OCI-LY7 (cell line): ENCODE data around the gene PARD3B. TPM values are rescaled to one million over a fixed set of nuclear protein-coding genes. Genes with fewer than 3 reads are reported as not detected.

Experiments
- BruUV-seq: library from RNA; stranded (reverse); fragments of 400-500 nt; replicated peaks from 2 replicates; lab custom pipeline; 2021; lab: Mats Ljungman, UMichigan
- CTCF ChIA-PET: fragments of 300-600 bp; sonication (Branson Sonifier 250); formaldehyde crosslinking; loops from one replicate; lab custom pipeline; 2022; ENCODE audit warnings: antibody characterized with exemption; ENCODE audit not compliant: unreplicated experiment; lab: Charles Lee
- POLR2A ChIA-PET: fragments of 300-600 bp; sonication (Branson Sonifier 250); formaldehyde crosslinking; loops from one replicate; lab custom pipeline; 2022; ENCODE audit warnings: antibody characterized with exemption; lab: Charles Lee
- DNase-seq: peaks from one replicate; pipeline ENCODE4 v3.0.0-alpha.2; 2015; ENCODE audit warnings: low spot score
- H2AFZ ChIP-seq: fragments of 200-600 bp; sonication (generic), shearing (Covaris generic); 2 replicates; pipeline ENCODE4 v1.6.1; 2014; ENCODE audit warnings: mild to moderate bottlenecking, antibody characterized with exemption, low read length, moderate library complexity
- H3K27ac ChIP-seq: fragments of 200-600 bp; sonication (generic); 2 replicates; pipeline ENCODE4 v1.5.1; 2014; ENCODE audit warnings: mixed run types, low read depth, mild to moderate bottlenecking, moderate library complexity, low read length, inconsistent platforms; ENCODE audit not compliant: poor library complexity, severe bottlenecking
- H3K36me3 ChIP-seq: fragments of 200-600 bp; sonication (generic); 2 replicates; pipeline ENCODE4 v1.6.1; 2014; ENCODE audit warnings: mild to moderate bottlenecking, antibody characterized with exemption, low read length, moderate library complexity, mixed read lengths; ENCODE audit not compliant: insufficient read depth
- H3K4me1 ChIP-seq: fragments of 200-600 bp; sonication (generic); 2 replicates; pipeline ENCODE4 v1.5.1; 2014; ENCODE audit warnings: mild to moderate bottlenecking, low read length; ENCODE audit not compliant: insufficient read depth, poor library complexity, severe bottlenecking
- H3K4me2 ChIP-seq: fragments of 200-600 bp; sonication (generic); 2 replicates; pipeline ENCODE4 v1.6.1; 2014; ENCODE audit warnings: mild to moderate bottlenecking, low read length
- H3K4me3 ChIP-seq: fragments of 200-600 bp; sonication (generic); 2 replicates; pipeline ENCODE4 v1.5.1; 2014; ENCODE audit warnings: mild to moderate bottlenecking, low read depth, low read length; ENCODE audit not compliant: poor library complexity, severe bottlenecking
- H3K79me2 ChIP-seq: fragments of 200-600 bp; sonication (generic); 2 replicates; pipeline ENCODE4 v1.6.1; 2016; ENCODE audit warnings: low read depth, mild to moderate bottlenecking, low read length, moderate library complexity, mixed read lengths; ENCODE audit not compliant: insufficient read depth
- H3K9me2 ChIP-seq: fragments of 200-600 bp; sonication (generic); 2 replicates; pipeline ENCODE4 v1.6.1; 2016; ENCODE audit warnings: mild to moderate bottlenecking, low read length, mixed read lengths; ENCODE audit not compliant: insufficient read depth
- H3K9me3 ChIP-seq: fragments of 200-600 bp; sonication (generic); 2 replicates; pipeline ENCODE4 v1.6.1; 2014; ENCODE audit warnings: mild to moderate bottlenecking, mixed run types, low read length, mixed read lengths
- H4K20me1 ChIP-seq: fragments of 200-600 bp; sonication (generic); 2 replicates; pipeline ENCODE4 v1.6.1; 2014; ENCODE audit warnings: mild to moderate bottlenecking, antibody characterized with exemption, low read length, moderate library complexity, mixed read lengths; ENCODE audit not compliant: insufficient read depth
- EZH2phosphoT487 ChIP-seq: fragments of 200-600 bp; sonication (generic); IDR thresholded peaks from 2 replicates; pipeline ENCODE4 v1.6.1; 2018; ENCODE audit warnings: low read depth, borderline replicate concordance, mild to moderate bottlenecking, mixed run types, antibody characterized with exemption, low read length, moderate library complexity, mixed read lengths
- intact Hi-C: fragments of 100-400 bp; cut with micrococcal nuclease; formaldehyde crosslinking; loops from one replicate; pipeline ENCODE4 v1.10.0; 2022; ENCODE audit not compliant: unreplicated experiment
- total RNA-seq, 2 experiments: library from RNA; depleted of rRNA in 1 of 2; stranded (reverse); fragments of >200 nt in 1 of 2; shearing (Covaris generic) in 1 of 2; gene quantifications; 2 replicates each; pipeline ENCODE4 v1.2.3, GENCODE V29; 2014 to 2022
- TF ChIP-seq, protein P1 (sequence below): fragments of 200-600 bp; sonication (generic); conservative IDR thresholded peaks from 2 replicates; pipeline ENCODE4 v1.5.1; 2014; ENCODE audit warnings: mild to moderate bottlenecking, antibody characterized with exemption, low read length, moderate library complexity, mixed read lengths

Gene PARD3B
- total RNA-seq, 2 experiments from 2014 or later: not detected

DNA sequence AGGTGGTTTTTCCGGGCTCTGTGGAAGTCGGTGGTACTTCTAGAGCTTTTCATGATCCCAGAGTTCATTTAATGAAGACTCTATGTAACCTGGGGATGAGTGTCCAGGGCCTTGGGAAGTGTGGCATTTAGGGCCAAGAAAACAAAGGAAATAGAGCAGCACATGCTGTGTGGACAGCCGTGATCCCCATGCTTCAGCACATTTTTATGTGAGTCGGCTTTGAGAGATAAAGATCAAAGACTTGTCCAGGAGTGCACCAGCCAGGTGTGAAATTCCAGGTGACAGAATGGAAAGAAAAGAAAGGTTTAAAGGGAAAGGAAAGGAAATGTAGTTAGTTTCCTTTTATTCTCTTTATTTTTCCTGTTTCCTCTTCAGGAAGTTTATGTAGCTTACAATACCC, 879.1 kb downstream of the PARD3B start:
- H3K4me2 ChIP-seq: no peak overlapping the region
- BruUV-seq: no TSS peak

DNA sequence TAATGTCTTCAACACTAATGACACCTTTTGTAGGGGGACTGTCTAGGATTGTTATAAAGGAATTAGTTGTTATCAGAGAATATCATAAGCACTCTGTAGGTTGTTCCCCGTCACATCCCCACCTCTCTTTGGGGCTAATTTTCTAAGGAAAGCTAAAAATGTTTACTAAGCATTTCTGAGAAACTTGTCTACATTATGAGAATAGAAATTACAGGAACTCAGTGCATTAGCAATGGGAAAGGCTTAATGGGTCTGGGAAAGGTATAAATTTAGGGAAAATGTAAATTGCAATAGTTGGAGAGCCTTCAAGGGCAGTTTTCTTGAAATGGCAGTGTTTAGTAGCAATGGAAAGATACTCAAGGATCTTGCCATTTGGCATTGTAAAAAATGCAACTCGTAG, 879.8 kb downstream of the PARD3B start:
- no peak for DNase-seq
- ChIA-PET CTCF (no interaction called here), POLR2A (interaction anchor here (0.7 kb wide), 1 partner anchor 189 kb away, joined by 3 read pairs; no protein-coding TSS in a partner anchor)
- H2AFZ ChIP-seq: no peak overlapping the region
- H3K4me3 ChIP-seq: no peak overlapping the region
- no peaks in the 10 kb centered on the region for H3K9me3 ChIP-seq
- no peak overlapping the region for H3K27ac ChIP-seq
- no peak for TF ChIP-seq EZH2phosphoT487
- TF ChIP-seq, protein P1, sequence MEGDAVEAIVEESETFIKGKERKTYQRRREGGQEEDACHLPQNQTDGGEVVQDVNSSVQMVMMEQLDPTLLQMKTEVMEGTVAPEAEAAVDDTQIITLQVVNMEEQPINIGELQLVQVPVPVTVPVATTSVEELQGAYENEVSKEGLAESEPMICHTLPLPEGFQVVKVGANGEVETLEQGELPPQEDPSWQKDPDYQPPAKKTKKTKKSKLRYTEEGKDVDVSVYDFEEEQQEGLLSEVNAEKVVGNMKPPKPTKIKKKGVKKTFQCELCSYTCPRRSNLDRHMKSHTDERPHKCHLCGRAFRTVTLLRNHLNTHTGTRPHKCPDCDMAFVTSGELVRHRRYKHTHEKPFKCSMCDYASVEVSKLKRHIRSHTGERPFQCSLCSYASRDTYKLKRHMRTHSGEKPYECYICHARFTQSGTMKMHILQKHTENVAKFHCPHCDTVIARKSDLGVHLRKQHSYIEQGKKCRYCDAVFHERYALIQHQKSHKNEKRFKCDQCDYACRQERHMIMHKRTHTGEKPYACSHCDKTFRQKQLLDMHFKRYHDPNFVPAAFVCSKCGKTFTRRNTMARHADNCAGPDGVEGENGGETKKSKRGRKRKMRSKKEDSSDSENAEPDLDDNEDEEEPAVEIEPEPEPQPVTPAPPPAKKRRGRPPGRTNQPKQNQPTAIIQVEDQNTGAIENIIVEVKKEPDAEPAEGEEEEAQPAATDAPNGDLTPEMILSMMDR: no peak
- H3K4me2 ChIP-seq: no peak overlapping the region
- no peaks in the 10 kb centered on the region for H3K79me2 ChIP-seq
- intact Hi-C loops: no loop called here
- BruUV-seq: no TSS peak
- no peaks in the 10 kb centered on the region for H3K36me3 ChIP-seq
- no peaks in the 10 kb centered on the region for H3K4me1 ChIP-seq
- no peaks in the 10 kb centered on the region for H3K9me2 ChIP-seq
- no peaks in the 10 kb centered on the region for H4K20me1 ChIP-seq

More for the DNA sequence above, 879.1 kb downstream of the PARD3B start:
- no peak overlapping the region for H3K4me3 ChIP-seq
- ChIA-PET POLR2A (no interaction called here), CTCF (no interaction called here)
- H3K4me1 ChIP-seq: no peaks in the 10 kb centered on the region
- no peak for TF ChIP-seq EZH2phosphoT487
- TF ChIP-seq, protein P1: no peak
- H4K20me1 ChIP-seq: no peaks in the 10 kb centered on the region
- no peak overlapping the region for H3K27ac ChIP-seq
- H3K9me2 ChIP-seq: no peaks in the 10 kb centered on the region
- H3K9me3 ChIP-seq: no peaks in the 10 kb centered on the region
- no peak for DNase-seq
- H3K79me2 ChIP-seq: no peaks in the 10 kb centered on the region
- no peak overlapping the region for H2AFZ ChIP-seq
- no peaks in the 10 kb centered on the region for H3K36me3 ChIP-seq
- intact Hi-C loops: no loop called here

DNA sequence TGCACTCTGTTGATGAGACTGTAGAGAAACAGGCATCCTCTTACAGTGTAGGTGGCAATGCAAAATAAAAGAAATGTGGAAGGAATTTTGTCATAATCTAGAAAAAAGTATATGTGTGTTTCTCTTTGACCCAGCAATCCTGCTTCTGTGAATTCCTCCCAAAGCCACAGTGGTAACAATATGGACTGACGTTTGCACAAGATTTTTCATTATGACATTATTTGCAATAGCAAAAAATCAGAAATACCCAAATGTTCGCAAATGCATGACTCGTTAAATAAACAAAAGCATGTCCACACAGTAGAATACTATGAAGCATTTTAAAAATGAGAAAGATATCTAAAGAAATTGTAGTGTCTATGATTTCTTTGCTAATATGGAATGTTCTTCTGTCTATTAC, 881.8 kb downstream of the PARD3B start:
- ChIA-PET CTCF (no interaction called here), POLR2A (no interaction called here)
- no peaks in the 10 kb centered on the region for H4K20me1 ChIP-seq
- no peaks in the 10 kb centered on the region for H3K9me2 ChIP-seq
- no peak overlapping the region for H2AFZ ChIP-seq
- BruUV-seq: no TSS peak
- no peak overlapping the region for H3K4me2 ChIP-seq
- no peaks in the 10 kb centered on the region for H3K9me3 ChIP-seq
- no peak overlapping the region for H3K4me3 ChIP-seq
- H3K36me3 ChIP-seq: no peaks in the 10 kb centered on the region
- intact Hi-C loops: no loop called here
- H3K79me2 ChIP-seq: no peaks in the 10 kb centered on the region
- TF ChIP-seq, protein P1: no peak
- no peak for TF ChIP-seq EZH2phosphoT487
- no peak overlapping the region for H3K27ac ChIP-seq
- H3K4me1 ChIP-seq: no peaks in the 10 kb centered on the region
- no peak for DNase-seq
